HG03558 (cell line): ENCODE results near the gene CSF3.

Experiments
- ATAC-seq: cut with Tn5 transposase; IDR thresholded peaks from one replicate; pipeline ENCODE4 v1.9.1; 2021; ENCODE audit warnings: moderate number of reproducible peaks; ENCODE audit not compliant: unreplicated experiment; ENCODE audit errors: extremely low read depth

Gene CSF3, protein sequence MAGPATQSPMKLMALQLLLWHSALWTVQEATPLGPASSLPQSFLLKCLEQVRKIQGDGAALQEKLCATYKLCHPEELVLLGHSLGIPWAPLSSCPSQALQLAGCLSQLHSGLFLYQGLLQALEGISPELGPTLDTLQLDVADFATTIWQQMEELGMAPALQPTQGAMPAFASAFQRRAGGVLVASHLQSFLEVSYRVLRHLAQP

DNA sequence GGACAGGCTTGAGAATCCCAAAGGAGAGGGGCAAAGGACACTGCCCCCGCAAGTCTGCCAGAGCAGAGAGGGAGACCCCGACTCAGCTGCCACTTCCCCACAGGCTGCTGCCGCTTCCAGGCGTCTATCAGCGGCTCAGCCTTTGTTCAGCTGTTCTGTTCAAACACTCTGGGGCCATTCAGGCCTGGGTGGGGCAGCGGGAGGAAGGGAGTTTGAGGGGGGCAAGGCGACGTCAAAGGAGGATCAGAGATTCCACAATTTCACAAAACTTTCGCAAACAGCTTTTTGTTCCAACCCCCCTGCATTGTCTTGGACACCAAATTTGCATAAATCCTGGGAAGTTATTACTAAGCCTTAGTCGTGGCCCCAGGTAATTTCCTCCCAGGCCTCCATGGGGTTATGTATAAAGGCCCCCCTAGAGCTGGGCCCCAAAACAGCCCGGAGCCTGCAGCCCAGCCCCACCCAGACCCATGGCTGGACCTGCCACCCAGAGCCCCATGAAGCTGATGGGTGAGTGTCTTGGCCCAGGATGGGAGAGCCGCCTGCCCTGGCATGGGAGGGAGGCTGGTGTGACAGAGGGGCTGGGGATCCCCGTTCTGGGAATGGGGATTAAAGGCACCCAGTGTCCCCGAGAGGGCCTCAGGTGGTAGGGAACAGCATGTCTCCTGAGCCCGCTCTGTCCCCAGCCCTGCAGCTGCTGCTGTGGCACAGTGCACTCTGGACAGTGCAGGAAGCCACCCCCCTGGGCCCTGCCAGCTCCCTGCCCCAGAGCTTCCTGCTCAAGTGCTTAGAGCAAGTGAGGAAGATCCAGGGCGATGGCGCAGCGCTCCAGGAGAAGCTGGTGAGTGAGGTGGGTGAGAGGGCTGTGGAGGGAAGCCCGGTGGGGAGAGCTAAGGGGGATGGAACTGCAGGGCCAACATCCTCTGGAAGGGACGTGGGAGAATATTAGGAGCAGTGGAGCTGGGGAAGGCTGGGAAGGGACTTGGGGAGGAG lies at the start of gene CSF3:
CSF3 (plus strand) TSS at position 436 of the 993 bp plus-strand sequence; CDS start at position 471, 35 bp downstream.
- no peak for ATAC-seq

DNA sequence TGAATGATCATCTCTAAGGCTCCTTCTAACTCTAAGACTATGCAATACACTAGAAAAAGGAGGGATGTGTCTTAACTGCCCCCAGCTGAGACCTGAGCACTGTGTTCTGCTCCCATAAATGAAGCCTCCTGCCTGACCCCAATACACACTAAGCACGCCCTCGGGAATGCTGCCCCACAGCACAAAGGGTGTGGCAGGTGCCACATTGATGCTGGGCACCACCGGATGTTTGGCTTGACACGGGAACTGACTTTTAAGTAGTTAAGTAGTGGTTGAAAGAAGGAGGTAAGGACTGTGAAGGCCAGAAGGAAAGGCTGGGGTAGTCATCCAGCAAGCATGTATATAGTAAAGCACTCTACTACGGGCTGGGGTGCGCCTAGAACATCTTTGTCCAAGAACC lies 48.5 kb upstream of the CSF3 start:
- ATAC-seq: no peak

DNA sequence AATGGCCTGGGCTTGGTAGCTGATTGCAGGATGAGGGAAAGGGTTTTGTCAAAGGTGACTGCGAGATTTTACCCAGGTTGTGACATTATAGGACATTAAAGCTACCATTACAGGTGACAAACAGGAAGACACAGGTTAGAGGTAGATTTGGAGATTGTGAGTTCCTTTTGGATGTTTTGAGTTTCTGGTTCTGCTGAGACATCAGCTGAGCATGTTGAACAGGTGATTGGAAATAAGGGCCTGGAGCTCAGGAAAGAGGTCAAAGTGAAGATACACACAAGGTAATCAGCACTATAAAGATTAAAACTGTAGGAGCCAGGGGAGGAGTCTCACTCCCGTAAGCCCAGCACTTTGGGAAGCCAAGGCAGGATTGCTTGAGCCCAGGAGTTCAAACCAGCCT lies 46.5 kb upstream of the CSF3 start:
- ATAC-seq: no peak

DNA sequence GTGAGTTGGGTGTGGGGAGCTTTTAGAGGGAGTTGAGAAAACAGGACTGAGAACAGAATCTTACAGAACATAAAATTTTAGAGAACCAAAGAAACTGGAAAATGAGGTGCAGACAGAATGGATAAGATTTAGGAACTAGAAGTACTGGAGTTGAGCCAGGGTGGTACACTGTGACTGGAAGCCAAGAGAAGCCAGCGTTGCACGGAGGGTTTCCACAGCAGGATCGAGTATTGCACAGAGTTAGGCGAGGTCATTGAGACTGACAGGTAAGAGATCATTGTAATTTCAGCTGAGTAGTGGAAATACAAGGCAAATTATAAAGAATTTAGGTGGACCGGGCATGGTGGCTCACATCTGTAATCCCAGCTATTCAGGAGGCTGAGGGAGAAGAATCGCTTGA lies 45.9 kb upstream of the CSF3 start:
- ATAC-seq: no peak

DNA sequence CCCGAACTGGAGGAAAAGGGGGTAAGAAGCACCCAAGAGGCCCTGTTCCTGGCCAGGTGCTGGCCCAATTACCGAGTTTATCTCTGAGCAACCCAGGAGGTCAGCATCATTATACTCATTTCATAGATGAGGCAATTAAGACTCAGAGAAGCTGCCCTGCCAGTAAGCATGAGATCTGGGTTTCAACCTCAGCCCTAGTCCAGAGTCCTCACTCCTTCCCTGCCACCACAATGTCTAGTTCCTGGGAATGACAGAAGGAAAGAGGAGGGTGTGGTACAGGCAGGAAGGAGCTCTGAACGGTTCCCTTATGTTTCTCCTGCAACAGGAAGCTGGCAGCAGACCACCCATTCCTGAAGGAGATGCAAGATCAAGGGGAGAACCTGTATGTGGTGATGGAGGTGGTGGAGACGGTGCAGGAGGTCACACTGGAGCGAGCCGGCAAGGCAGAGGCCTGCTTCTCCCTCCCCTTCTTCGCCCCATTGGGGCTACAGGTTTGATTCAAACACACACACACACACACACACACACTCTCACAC lies 45.0 kb upstream of the CSF3 start:
- no peak for ATAC-seq

DNA sequence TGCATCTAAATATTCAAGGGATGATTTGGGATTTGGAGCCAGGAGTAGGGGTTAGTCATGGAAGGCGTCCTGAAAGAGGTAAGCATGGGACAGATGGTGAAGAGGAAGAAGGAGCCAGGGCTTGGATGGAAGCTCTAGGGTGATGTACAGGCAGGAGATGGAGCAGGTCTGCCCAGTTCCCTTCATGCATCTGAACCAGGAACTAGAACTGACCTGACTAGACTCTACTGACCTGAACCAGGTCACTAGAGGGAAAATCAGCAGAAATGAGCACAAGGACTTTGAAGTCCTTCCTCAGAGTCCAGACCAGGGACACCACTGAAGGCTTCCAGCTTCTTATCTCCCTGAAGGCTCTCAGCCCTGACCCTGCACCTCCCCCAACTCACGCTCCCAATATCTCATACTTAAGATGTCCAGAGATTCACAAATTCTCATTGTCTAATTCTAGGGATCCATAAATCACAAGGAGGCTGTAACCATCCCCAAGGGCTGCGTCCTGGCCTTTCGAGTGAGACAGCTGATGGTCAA lies 44.1 kb upstream of the CSF3 start:
- no peak for ATAC-seq

DNA sequence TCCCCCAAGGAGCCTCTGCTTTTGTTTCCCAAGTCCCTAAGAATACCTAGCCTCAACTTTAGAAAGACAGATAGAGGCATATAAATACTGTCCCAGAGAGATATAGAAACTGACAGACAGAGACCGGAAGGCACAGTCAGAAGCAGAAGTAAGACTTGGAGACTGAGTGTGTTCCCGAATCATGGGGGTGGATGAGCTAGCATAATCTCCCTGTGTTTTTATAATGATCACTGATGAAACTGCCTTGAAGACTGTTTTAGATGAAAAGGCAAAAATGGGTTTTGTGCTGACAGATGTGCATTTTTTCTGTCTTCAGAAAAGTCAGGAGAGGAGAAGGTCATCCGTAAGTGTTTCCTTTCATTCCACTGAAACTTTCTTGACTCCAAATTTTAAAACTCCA lies 43.0 kb upstream of the CSF3 start:
- ATAC-seq: no peak

DNA sequence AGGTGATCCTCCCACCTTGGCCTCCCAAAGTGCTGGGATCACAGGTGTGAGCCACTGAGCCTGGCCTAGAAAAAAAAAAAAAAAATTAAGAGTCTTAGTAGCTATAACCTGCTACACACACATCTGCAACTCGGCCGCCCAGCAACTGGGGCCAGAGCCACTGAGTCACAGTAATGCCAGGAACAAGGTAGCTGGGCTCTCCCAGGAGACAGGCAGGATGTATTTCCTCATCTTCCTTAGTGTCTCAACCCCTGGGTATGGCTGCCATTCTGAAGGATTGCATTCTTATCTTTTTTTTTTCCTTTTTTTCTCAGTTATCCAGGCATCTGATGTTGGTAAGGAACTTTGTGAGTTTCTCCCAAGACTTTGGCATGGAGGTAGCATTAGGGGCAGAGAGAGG lies 41.7 kb upstream of the CSF3 start:
- ATAC-seq: no peak

DNA sequence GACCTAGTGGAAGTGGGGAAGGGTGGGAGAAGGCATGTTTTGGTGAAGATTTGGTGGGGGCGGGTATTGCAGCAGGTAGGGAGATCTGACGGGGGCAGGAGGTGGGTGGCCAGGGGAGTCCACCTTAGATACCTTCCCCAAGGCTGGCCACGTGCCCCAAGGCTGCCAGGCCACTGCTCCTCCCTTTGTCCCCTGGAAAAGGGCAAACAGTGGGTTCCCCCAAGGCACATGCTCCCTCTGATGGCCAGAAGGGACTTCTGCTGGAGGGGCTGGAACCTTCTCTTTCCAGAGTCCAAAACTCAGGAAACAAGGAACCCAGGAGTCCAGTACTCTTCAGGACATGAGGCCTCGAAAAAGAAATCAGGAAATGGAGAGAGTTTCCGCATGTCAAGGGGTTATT lies 40.8 kb upstream of the CSF3 start:
- no peak for ATAC-seq

DNA sequence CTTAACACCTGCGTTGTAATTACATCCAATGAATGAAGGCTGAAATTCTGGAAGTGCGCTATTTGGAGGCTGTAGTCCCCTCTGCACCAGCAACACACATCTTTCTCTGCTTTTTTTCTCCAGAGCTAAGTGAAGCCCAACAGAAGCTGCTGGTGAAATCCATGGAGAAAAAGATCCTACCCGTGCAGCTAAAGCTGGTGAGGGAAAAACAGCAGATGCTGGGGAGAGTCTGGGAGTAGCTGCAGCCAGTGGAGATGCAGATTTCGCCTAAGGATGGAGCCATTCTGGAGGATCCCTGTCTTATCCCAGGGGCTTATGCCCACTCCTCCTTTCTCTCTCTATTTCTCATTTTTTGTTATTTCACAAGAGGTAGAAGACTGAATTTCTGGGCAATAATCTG lies 39.4 kb upstream of the CSF3 start:
- no peak for ATAC-seq

DNA sequence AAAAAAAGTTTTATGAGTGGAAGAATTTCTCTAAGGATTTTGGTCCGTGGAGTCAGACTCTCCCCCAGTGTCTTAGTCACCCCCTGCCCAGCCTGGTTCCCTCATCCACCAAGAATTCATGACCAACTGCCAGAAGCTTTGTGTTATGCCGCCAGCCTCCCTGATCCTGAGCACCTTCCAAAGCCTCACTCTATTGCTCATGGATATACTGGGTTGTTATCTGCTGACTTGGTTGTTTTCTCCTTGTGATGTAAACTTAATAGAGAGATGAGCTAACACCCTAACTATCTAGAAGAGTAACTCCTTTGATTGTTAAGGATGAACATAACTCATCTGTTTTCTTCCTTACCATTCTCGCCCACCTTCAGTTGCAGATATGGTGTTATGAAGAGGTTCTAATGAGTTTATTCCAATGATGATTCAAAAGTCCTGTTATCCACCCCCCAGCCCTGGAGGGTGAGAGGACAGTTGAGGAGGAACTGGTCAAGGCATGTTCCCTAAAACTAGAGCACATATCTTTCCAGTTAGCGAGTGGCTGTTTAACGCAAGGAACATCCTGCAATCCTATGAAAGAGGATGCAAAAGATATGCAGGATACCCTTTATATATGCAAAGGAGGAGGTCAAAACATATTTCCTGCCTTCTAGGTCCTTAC lies 36.1 kb upstream of the CSF3 start:
- ATAC-seq: no peak

DNA sequence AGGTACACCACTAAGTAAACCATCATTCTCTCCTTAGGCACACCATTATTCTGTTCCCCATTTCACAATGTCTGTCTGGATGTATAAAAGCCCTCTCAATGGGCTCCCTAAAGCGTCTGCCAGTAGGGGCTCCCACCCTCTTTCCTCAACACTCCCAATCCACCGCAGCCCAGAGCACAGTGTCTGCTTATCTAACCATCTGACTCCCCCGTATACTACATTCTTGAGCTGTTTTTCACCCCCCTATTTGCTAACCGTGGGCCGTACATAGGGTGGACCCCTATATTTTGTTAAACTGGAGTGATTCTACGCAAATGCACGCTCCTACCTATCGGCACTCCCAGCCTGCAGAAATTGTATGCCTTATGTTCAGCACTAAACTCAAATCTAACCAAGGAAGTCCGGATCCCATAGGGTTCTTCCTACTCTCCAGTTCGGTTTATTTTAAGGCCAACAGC lies 35.3 kb upstream of the CSF3 start:
- no peak for ATAC-seq

DNA sequence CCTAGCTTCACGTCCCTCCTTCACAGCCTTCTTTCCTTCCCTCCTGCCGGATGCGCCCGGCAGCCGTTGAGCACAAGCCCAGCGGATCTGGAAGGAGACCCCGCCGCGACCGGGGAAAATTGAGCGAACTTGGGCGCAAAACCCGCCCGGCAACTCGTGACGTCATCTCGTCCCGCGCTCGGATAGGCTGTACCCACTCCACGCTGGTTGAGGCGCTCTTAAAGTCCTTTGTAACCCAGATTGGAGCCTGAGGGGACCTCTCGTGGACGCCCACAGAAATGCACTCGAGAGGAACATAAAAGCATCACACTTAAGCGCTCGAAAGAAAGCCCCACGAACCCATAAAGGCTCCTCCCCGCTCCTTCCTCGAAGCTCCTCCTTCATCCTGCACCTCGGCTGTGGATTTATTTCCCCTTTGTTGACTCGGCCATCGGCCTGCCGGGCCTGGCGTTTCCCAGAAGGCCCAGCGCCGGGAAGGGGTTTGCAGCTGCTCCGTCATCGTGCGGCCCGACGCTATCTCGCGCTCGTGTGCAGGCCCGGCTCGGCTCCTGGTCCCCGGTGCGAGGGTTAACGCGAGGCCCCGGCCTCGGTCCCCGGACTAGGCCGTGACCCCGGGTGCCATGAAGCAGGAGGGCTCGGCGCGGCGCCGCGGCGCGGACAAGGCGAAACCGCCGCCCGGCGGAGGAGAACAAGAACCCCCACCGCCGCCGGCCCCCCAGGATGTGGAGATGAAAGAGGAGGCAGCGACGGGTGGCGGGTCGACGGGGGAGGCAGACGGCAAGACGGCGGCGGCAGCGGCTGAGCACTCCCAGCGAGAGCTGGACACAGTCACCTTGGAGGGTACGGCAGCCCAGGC lies 34.7 kb upstream of the CSF3 start, which contains the start of gene PSMD3:
PSMD3 (plus strand) TSS at position 457 of the 856 bp plus-strand sequence; CDS start at position 621, 164 bp downstream.
- ATAC-seq: peak; percentile 86

DNA sequence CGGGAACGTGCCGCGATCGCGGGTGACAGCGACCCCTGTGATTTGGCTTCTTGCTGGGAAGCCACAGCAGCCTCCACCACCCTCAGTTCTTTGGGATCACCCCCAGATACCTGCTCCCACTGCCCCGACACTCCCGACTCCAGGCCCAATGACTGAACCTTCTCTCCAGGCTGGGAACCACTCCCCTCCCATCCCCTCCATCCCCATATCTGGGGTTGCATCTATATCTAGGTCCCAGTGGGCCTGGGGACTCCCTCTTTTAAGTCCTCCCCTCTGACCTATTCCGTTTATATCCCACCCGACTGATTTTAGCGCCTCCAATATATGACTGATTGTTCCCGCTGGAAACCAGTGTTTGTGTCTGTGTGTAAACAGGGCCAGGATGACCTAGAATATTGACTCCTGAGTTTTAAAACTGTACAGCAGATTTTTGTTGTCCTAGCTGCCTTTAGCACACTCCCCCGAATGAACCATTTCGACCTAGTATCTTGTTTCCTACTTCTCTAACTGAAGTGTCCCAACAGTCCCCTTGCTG lies 34.0 kb upstream of the CSF3 start:
- ATAC-seq: no peak

DNA sequence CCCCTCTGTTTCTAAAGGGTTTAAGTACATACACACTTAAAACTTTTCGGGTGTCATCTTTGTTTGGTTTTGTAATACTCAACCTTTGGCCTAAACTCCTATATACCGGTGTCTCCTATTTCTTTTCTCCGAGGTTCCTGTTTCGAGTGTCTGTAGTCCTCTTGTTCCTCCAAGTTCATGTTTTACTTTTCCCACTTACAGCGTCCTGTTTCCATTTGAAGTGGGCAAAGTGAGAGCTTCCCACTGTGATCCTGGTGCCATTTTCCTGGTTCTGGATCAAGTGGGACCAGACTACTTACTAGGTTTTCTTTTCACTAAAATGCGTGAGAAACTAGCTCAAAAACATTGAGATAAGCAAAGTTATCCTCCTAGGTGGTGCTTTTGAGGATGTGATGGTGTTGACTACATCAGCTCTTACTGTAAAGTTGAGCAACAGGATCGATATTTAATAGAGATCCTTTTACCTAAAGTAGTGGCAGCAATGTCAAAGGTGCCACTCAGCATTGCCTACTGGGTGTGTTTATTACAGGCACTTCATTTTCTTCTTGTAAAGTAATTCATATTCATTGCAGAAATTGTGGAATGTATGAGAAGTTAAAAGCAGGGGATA lies 33.4 kb upstream of the CSF3 start:
- no peak for ATAC-seq

DNA sequence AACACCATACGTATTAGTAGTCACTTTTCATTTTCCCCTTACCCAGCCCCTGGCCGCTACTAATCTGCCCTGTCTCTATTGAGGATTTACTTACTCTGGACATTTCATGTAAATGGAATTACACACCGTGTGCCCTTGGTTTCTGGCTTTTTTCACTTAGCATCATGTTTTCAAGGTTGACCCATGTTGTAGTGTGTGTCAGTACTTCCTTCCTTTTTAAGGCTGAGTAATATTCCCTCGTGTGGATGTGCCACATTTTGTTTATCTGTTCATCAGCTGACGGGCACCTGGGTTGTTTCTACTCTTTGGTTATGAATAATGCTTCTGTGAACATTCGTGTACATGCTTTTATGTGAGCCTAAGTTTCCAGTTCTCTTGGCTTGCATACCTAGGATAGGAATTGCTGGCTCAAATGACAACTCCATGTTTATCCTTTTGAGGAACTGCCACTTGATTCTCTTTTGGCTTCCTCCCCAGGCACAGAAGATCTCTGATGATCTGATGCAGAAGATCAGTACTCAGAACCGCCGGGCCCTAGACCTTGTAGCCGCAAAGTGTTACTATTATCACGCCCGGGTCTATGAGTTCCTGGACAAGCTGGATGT lies 26.9 kb upstream of the CSF3 start:
- ATAC-seq: no peak

DNA sequence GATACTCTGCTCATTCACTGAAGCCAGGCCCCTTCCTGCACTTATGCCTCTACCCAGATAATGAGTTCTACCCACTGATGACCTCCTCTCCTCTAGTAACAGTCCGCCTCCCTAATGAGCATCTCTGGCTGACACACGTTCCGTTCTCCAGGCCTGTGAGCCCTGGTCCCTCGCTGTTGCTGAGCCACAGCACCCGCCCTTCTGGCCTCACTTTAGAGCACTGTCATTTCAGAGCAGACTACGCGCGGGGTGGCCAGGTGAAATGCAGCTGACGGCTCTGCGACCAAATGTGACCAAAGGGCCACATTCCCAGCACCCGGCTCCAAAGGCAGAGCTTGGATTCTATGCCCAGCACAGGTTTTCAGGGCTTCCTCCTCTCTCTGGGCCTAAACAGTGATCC lies 20.8 kb upstream of the CSF3 start:
- no peak for ATAC-seq

DNA sequence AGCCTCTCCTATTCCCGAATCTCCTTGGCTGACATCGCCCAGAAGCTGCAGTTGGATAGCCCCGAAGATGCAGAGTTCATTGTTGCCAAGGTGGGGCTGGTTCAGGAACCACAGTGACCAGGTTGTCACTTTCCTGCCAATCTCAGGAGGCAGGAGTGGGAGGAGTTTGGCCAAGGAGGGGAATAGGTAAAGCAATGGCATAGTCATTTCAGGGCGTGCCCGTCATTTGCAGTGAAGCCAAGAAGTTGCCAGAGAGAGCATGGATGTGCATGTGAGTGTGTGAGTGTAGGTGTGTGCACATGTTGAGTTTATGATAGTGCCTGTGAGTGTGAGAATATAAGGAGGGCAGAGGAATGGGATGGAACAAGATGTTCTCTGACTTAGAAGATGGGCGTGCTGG lies 19.8 kb upstream of the CSF3 start:
- no peak for ATAC-seq
